ENCODE data around the gene KCNH8. TPM values are rescaled to one million over a fixed set of nuclear protein-coding genes. Genes with fewer than 3 reads are reported as not detected.

The KCNH8 gene
- total RNA-seq, 1 experiment from 2014 or later = not detected

- DNase-seq (ENCODE audit: low read depth) = no peak
These were observed 214.8 kb downstream of the KCNH8 start for GRCh38 chr3:19363071-19363470.

- DNase-seq (ENCODE audit: low read depth) = no peak
These were observed 215.8 kb downstream of the KCNH8 start for GRCh38 chr3:19364148-19364547.

- no peak for DNase-seq (ENCODE audit: low read depth)
These were observed 217.2 kb downstream of the KCNH8 start for GRCh38 chr3:19365471-19365870.

- no peak for DNase-seq (ENCODE audit: low read depth)
These were observed 236.6 kb downstream of the KCNH8 start for GRCh38 chr3:19384868-19385267.

- DNase-seq (ENCODE audit: low read depth) = no peak
These were observed 243.8 kb downstream of the KCNH8 start for GRCh38 chr3:19392150-19392549.

GRCh38 chr3:19394946-19395345 is 246.6 kb downstream of the KCNH8 start:
- DNase-seq (ENCODE audit: low read depth) = no peak

- DNase-seq (ENCODE audit: low read depth) = no peak
These were observed 248.4 kb downstream of the KCNH8 start for GRCh38 chr3:19396726-19397125.

- DNase-seq (ENCODE audit: low read depth) = no peak
These were observed 251.0 kb downstream of the KCNH8 start for GRCh38 chr3:19399356-19399755.

- DNase-seq (ENCODE audit: low read depth) = no peak
These were observed 251.5 kb downstream of the KCNH8 start for GRCh38 chr3:19399836-19400235.

GRCh38 chr3:19420159-19420558 is 271.8 kb downstream of the KCNH8 start:
- DNase-seq (ENCODE audit: low read depth) = no peak

- DNase-seq (ENCODE audit: low read depth) = no peak
These were observed 277.5 kb downstream of the KCNH8 start for GRCh38 chr3:19425825-19426224.

- no peak for DNase-seq (ENCODE audit: low read depth)
These were observed 279.3 kb downstream of the KCNH8 start for GRCh38 chr3:19427422-19428149.

- DNase-seq (ENCODE audit: low read depth) = no peak
These were observed 280.4 kb downstream of the KCNH8 start for GRCh38 chr3:19428729-19429128.

GRCh38 chr3:19432669-19433068 is 284.4 kb downstream of the KCNH8 start:
- DNase-seq (ENCODE audit: low read depth) = no peak

- DNase-seq (ENCODE audit: low read depth) = no peak
These were observed 288.4 kb downstream of the KCNH8 start for GRCh38 chr3:19436746-19437145.

GRCh38 chr3:19439944-19440343 is 291.6 kb downstream of the KCNH8 start:
- no peak for DNase-seq (ENCODE audit: low read depth)

- no peak for DNase-seq (ENCODE audit: low read depth)
These were observed 297.8 kb downstream of the KCNH8 start for GRCh38 chr3:19446138-19446537.

GRCh38 chr3:19446687-19447086 is 298.4 kb downstream of the KCNH8 start:
- DNase-seq (ENCODE audit: low read depth) = no peak

- no peak for DNase-seq (ENCODE audit: low read depth)
These were observed 307.2 kb downstream of the KCNH8 start for GRCh38 chr3:19455546-19455945.

GRCh38 chr3:19456738-19457137 is 308.4 kb downstream of the KCNH8 start:
- DNase-seq (ENCODE audit: low read depth) = no peak

GRCh38 chr3:19457449-19457848 is 309.1 kb downstream of the KCNH8 start:
- no peak for DNase-seq (ENCODE audit: low read depth)

GRCh38 chr3:19467761-19468160 is 319.5 kb downstream of the KCNH8 start:
- no peak for DNase-seq (ENCODE audit: low read depth)

GRCh38 chr3:19471138-19471537 is 322.8 kb downstream of the KCNH8 start:
- DNase-seq (ENCODE audit: low read depth) = no peak

- no peak for DNase-seq (ENCODE audit: low read depth)
These were observed 325.8 kb downstream of the KCNH8 start for GRCh38 chr3:19473971-19474580.

Measured in RPMI7951 (cell line).